HL-60 (cell line): Measurements from ENCODE around the gene GNAT1.

ENCODE experiments used
- DNase-seq, 2 experiments: peaks; one replicate each; pipeline ENCODE4 v3.0.0-alpha.2; 2010 to 2020; ENCODE audit warnings: low read depth in 1 of 2, low spot score in 1 of 2
- H3K27ac ChIP-seq: fragments of 250-450 bp; sonication (Bioruptor Pico); replicated peaks from 2 replicates; pipeline ENCODE4 v1.5.1; 2020; ENCODE audit warnings: mild to moderate bottlenecking, moderate library complexity
- H3K27me3 ChIP-seq: fragments of 250-450 bp; sonication (Bioruptor Pico); 2 replicates; pipeline ENCODE4 v1.5.1; 2021; ENCODE audit warnings: mild to moderate bottlenecking, moderate library complexity; ENCODE audit not compliant: insufficient read depth, poor library complexity, severe bottlenecking
- H3K4me3 ChIP-seq: replicated peaks from 2 replicates; pipeline ENCODE4 v1.5.1; 2011; ENCODE audit warnings: mild to moderate bottlenecking, control low read depth, low read length; ENCODE audit not compliant: insufficient read depth
- CTCF ChIP-seq: IDR thresholded peaks from one replicate; pipeline ENCODE4 v1.5.1; 2011; ENCODE audit warnings: low read length, control low read depth, inconsistent platforms; ENCODE audit not compliant: insufficient read depth
- GABPA ChIP-seq: IDR thresholded peaks from 2 replicates; pipeline ENCODE4 v1.6.1; 2012; ENCODE audit warnings: low read depth
- POLR2AphosphoS5 ChIP-seq: IDR thresholded peaks from 2 replicates; pipeline ENCODE4 v1.6.1; 2012; ENCODE audit warnings: low read depth
- REST ChIP-seq: IDR thresholded peaks from 2 replicates; pipeline ENCODE4 v1.6.1; 2012; ENCODE audit warnings: low read depth; ENCODE audit not compliant: insufficient replicate concordance
- SPI1 ChIP-seq: IDR thresholded peaks from 2 replicates; pipeline ENCODE4 v1.6.1; 2012; ENCODE audit warnings: low read depth, mild to moderate bottlenecking, borderline replicate concordance

GNAT1 gene

GRCh38 chr3:50212502-50212901, 21.1 kb downstream of the GNAT1 start:
- H3K27me3 ChIP-seq: peaks cover under 1% of the 10 kb centered on the region
- no peak overlapping the region for H3K27ac ChIP-seq
- no peak overlapping the region for H3K4me3 ChIP-seq
- no peak for DNase-seq
- TF ChIP-seq SPI1 (no peak), CTCF (no peak), REST (no peak), POLR2AphosphoS5 (no peak), GABPA (no peak)

GRCh38 chr3:50212971-50213370, 21.6 kb downstream of the GNAT1 start:
- no peak overlapping the region for H3K4me3 ChIP-seq
- no peak for DNase-seq
- TF ChIP-seq GABPA: no peak
- no peak for TF ChIP-seq POLR2AphosphoS5
- TF ChIP-seq CTCF: no peak
- no peak for TF ChIP-seq SPI1
- no peak for TF ChIP-seq REST
- H3K27ac ChIP-seq: no peak overlapping the region
- H3K27me3 ChIP-seq: no peaks in the 10 kb centered on the region

GRCh38 chr3:50213373-50213772, 22.0 kb downstream of the GNAT1 start:
- H3K4me3 ChIP-seq: no peak overlapping the region
- TF ChIP-seq SPI1 (no peak), REST (no peak), POLR2AphosphoS5 (no peak), CTCF (no peak), GABPA (no peak)
- DNase-seq: no peak
- H3K27me3 ChIP-seq: no peaks in the 10 kb centered on the region
- H3K27ac ChIP-seq: no peak overlapping the region
